GM12875 (cell line): ENCODE data around the gene ATG4B.
A peak's percentile ranks its signal among the peaks of the same experiment; 100 is the strongest.
"Not testable (repeated sequence)": the region's sequence is repeated elsewhere in the genome, so short reads cannot be mapped to it uniquely, and the experiment has no call there.

ENCODE experiments used
- H3K4me3 ChIP-seq: one replicate; pipeline ENCODE4 v1.5.1; 2011; ENCODE audit warnings: low read depth, low read length, control low read depth
- TF ChIP-seq, protein P1 (sequence below): IDR thresholded peaks from 2 replicates; pipeline ENCODE4 v1.5.1; 2011; ENCODE audit warnings: low read depth, mild to moderate bottlenecking, control low read depth, inconsistent platforms, low read length, moderate library complexity, borderline replicate concordance; ENCODE audit not compliant: insufficient read depth

ATG4B gene

DNA sequence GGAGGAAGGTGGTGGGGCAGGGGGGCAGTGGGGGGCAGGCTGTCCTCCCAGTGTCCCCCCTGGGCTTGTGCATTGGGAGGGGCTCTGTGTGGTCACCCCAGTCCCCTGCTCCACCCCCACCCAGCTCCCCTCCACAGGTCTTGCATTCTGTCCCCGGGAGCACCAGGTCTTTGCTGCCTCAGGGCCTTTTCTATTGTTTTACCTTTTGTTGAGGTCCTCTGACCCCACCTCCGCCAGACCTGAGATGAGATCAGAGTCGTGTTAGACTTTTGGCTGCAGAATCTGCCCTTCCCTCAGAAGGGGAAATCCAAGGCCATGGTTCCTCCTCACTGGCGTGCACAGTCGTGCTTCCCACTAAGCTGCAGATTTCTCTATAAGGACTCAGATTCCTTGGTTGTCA, 20.8 kb downstream of the ATG4B start:
- TF ChIP-seq, protein P1, sequence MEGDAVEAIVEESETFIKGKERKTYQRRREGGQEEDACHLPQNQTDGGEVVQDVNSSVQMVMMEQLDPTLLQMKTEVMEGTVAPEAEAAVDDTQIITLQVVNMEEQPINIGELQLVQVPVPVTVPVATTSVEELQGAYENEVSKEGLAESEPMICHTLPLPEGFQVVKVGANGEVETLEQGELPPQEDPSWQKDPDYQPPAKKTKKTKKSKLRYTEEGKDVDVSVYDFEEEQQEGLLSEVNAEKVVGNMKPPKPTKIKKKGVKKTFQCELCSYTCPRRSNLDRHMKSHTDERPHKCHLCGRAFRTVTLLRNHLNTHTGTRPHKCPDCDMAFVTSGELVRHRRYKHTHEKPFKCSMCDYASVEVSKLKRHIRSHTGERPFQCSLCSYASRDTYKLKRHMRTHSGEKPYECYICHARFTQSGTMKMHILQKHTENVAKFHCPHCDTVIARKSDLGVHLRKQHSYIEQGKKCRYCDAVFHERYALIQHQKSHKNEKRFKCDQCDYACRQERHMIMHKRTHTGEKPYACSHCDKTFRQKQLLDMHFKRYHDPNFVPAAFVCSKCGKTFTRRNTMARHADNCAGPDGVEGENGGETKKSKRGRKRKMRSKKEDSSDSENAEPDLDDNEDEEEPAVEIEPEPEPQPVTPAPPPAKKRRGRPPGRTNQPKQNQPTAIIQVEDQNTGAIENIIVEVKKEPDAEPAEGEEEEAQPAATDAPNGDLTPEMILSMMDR = no peak
- no peak overlapping the region for H3K4me3 ChIP-seq

GRCh38 chr2:241659150-241659739, 21.8 kb downstream of the ATG4B start:
- no peak overlapping the region for H3K4me3 ChIP-seq
- TF ChIP-seq, protein P1 = peak; percentile 58; the same call in 1 of the 2 replicates

- TF ChIP-seq, protein P1 = no peak
- H3K4me3 ChIP-seq = no peak overlapping the region
Measured at GRCh38 chr2:241660593-241661213, 23.2 kb downstream of the ATG4B start.

DNA sequence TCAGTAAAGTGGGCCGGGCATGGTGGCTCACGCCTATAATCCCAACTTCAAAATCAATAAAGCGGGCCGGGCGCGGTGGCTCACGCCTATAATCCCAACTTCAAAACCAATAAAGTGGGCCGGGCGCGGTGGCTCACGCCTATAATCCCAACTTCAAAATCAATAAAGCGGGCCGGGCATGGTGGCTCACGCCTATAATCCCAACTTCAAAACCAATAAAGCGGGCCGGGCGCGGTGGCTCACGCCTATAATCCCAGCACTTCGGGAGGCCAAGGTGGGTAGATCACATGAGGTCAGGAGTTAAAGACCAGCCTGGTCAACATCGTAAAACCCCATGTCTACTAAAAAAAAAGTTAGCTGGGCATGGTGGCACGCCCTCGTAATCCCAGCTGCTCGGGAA, 25.2 kb downstream of the ATG4B start:
- not testable (repeated sequence) for H3K4me3 ChIP-seq

GRCh38 chr2:241665731-241666440, 28.4 kb downstream of the ATG4B start:
- no peak overlapping the region for H3K4me3 ChIP-seq
- TF ChIP-seq, protein P1 = no peak

- no peak overlapping the region for H3K4me3 ChIP-seq
- TF ChIP-seq, protein P1 = no peak
Measured at GRCh38 chr2:241666627-241667400, 29.3 kb downstream of the ATG4B start.

- no peak overlapping the region for H3K4me3 ChIP-seq
- TF ChIP-seq, protein P1 = no peak
Measured at GRCh38 chr2:241668354-241668753, 30.9 kb downstream of the ATG4B start.
